Mesenchymal stem cell (in vitro differentiated cells and primary cell): ENCODE measurements around the gene A4GALT.

Experiments used
- DNase-seq: peaks from one replicate; pipeline ENCODE4 v3.0.0-alpha.2; 2013
- H2AFZ ChIP-seq: one replicate; pipeline ENCODE4 v1.6.1; 2013; ENCODE audit warnings: low read depth, mild to moderate bottlenecking, control low read depth, inconsistent platforms, low read length, moderate library complexity
- H2AK5ac ChIP-seq: 2 replicates; pipeline ENCODE4 v1.6.1; 2013; ENCODE audit warnings: low read length, moderate library complexity, mild to moderate bottlenecking, inconsistent platforms; ENCODE audit not compliant: severe bottlenecking
- H2BK120ac ChIP-seq: one replicate; pipeline ENCODE4 v1.6.1; 2013; ENCODE audit warnings: low read depth, mild to moderate bottlenecking, inconsistent platforms, low read length, moderate library complexity
- H2BK12ac ChIP-seq, 2 experiments: one replicate each; pipeline ENCODE4 v1.6.1; 2013; ENCODE audit warnings: inconsistent platforms in 2 of 2, low read length in 2 of 2, mild to moderate bottlenecking in 2 of 2, moderate library complexity in 2 of 2, control low read depth in 1 of 2
- H2BK15ac ChIP-seq: one replicate; pipeline ENCODE4 v1.6.1; 2013; ENCODE audit warnings: mild to moderate bottlenecking, low read depth, inconsistent platforms; ENCODE audit not compliant: poor library complexity, severe bottlenecking
- H2BK5ac ChIP-seq: 2 replicates; pipeline ENCODE4 v1.6.1; 2013; ENCODE audit warnings: low read depth, mild to moderate bottlenecking, low read length, control low read depth, inconsistent platforms; ENCODE audit not compliant: poor library complexity, severe bottlenecking
- H3K14ac ChIP-seq, 2 experiments: one replicate each; pipeline ENCODE4 v1.6.1; 2013; ENCODE audit warnings: inconsistent platforms in 2 of 2, low read length in 2 of 2, control low read depth in 1 of 2, mild to moderate bottlenecking in 1 of 2, moderate library complexity in 1 of 2
- H3K18ac ChIP-seq, 2 experiments: one replicate each; pipeline ENCODE4 v1.6.1; 2013; ENCODE audit warnings: inconsistent platforms in 2 of 2, low read length in 2 of 2, control low read depth in 1 of 2, low read depth in 1 of 2, mild to moderate bottlenecking in 1 of 2
- H3K23ac ChIP-seq, 2 experiments: one replicate each; pipeline ENCODE4 v1.6.1; 2013; ENCODE audit warnings: inconsistent platforms in 2 of 2, low read length in 2 of 2, mild to moderate bottlenecking in 2 of 2, moderate library complexity in 2 of 2, control low read depth in 1 of 2
- H3K27ac ChIP-seq: 2 replicates; pipeline ENCODE4 v1.5.1; 2013; ENCODE audit warnings: mild to moderate bottlenecking, moderate library complexity, low read length, control low read depth, inconsistent platforms; ENCODE audit not compliant: poor library complexity, severe bottlenecking
- H3K27me3 ChIP-seq, 2 experiments: 2 replicates each; pipeline versions ENCODE4 v1.6.1 to v1.7.0; 2013; ENCODE audit warnings: low read length in 2 of 2, mild to moderate bottlenecking in 2 of 2, moderate library complexity in 2 of 2, control low read depth in 1 of 2, inconsistent platforms in 1 of 2; ENCODE audit not compliant: control insufficient read depth in 1 of 2, insufficient read depth in 1 of 2
- H3K36me3 ChIP-seq, 2 experiments: 2 replicates each; pipeline versions ENCODE4 v1.6.1 to v1.7.0; 2013; ENCODE audit warnings: low read length in 2 of 2, control low read depth in 1 of 2, inconsistent platforms in 1 of 2, low read depth in 1 of 2, mild to moderate bottlenecking in 1 of 2; ENCODE audit not compliant: insufficient read depth in 2 of 2, control insufficient read depth in 1 of 2
- H3K4ac ChIP-seq, 2 experiments: one replicate each; pipeline ENCODE4 v1.6.1; 2013; ENCODE audit warnings: inconsistent platforms in 2 of 2, low read length in 2 of 2, mild to moderate bottlenecking in 2 of 2, moderate library complexity in 2 of 2, control low read depth in 1 of 2, low read depth in 1 of 2
- H3K4me1 ChIP-seq: 2 replicates; pipeline ENCODE4 v1.6.1; 2013; ENCODE audit warnings: low read depth, low read length, control low read depth; ENCODE audit not compliant: control insufficient read depth, insufficient read depth
- H3K4me2 ChIP-seq: 2 replicates; pipeline ENCODE4 v1.6.1; 2013; ENCODE audit warnings: low read length, mild to moderate bottlenecking, inconsistent platforms; ENCODE audit not compliant: poor library complexity, severe bottlenecking
- H3K4me3 ChIP-seq, 2 experiments: 2 replicates each; pipeline versions ENCODE4 v1.5.1 to v1.7.0; 2013; ENCODE audit warnings: low read length in 2 of 2, mild to moderate bottlenecking in 2 of 2, control low read depth in 1 of 2, low read depth in 1 of 2; ENCODE audit not compliant: insufficient read depth in 1 of 2
- H3K79me1 ChIP-seq: replicated peaks from 2 replicates; pipeline ENCODE4 v1.6.1; 2013; ENCODE audit warnings: mild to moderate bottlenecking, control low read depth, low read length, inconsistent platforms; ENCODE audit not compliant: poor library complexity, severe bottlenecking
- H3K9ac ChIP-seq: 2 replicates; pipeline ENCODE4 v1.7.0; 2013; ENCODE audit warnings: mild to moderate bottlenecking, low read length, moderate library complexity
- H3K9me3 ChIP-seq: 2 replicates; pipeline ENCODE4 v1.7.0; 2013; ENCODE audit warnings: mild to moderate bottlenecking, low read length; ENCODE audit not compliant: control insufficient read depth
- H4K8ac ChIP-seq: one replicate; pipeline ENCODE4 v1.6.1; 2013; ENCODE audit warnings: inconsistent platforms, mild to moderate bottlenecking, low read length, moderate library complexity
- H4K91ac ChIP-seq: one replicate; pipeline ENCODE4 v1.6.1; 2013; ENCODE audit warnings: mild to moderate bottlenecking, low read length, inconsistent platforms
- WGBS: methylation state at CpG from one replicate; pipeline ENCODE4 v1.1.7; 2013; ENCODE audit warnings: mixed read lengths; 5-methylcytosine and 5-hydroxymethylcytosine counted together

The A4GALT gene

DNA sequence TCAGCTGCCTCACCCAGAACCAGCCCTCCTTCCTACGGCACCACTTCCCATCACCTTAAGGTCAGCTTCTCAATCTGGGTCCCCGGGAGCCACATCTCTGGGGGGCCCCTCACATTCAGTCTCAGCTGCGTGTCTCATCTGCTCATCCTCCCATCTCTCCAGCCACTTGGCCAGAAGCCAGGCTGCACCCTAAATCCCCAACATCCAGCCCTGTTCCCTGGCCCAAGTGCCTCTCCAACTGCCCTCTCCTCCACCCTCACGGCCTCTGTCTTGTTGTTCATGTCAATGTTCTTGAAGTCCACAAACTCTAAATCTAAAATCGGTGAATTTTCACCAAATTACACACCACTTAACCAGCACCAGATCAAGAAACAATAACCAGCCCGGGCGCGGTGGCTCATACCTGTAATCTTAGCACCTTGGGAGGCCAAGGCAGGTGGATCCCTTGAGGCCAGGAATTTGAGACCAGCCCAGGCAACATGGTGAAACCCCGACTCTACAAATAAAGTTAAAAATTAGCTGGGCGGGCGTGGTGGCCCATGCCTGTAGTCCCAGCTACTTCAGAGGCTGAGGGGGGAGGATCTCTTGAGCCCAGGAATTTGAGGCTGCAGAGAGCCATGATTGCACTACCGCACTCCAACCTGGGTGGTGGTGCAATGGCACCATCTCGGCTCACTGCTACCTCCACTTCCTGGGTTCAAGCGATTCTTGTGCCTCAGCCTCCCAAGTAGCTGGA lies 33.7 kb downstream of the A4GALT start:
- Histone ChIP-seq H2AK5ac (peak overlapping the region; percentile 95), H3K9ac (peak overlapping the region; percentile 57), H3K9me3 (no peaks in the 10 kb centered on the region), H3K18ac (peak overlapping the region; percentile 65 to 69), H4K8ac (peak overlapping the region; percentile 4), H3K4ac (peak overlapping the region; percentile 27 to 81), H3K27ac (peak overlapping the region; percentile 97), H2BK15ac (peak overlapping the region; percentile 8), H2BK120ac (peak overlapping the region; percentile 29), H4K91ac (peak overlapping the region; percentile 72), H3K27me3 (no peaks in the 10 kb centered on the region), H3K23ac (no peak overlapping the region), H3K4me3 (no peak overlapping the region), H3K4me2 (no peak overlapping the region), H3K79me1 (peaks cover 13% of the 10 kb centered on the region), H3K4me1 (peaks cover 46% of the 10 kb centered on the region), H2AFZ (no peak overlapping the region), H3K14ac (peak overlapping the region in 1 of 2 experiments; percentile 84), H2BK5ac (peak overlapping the region; percentile 38), H2BK12ac (peak overlapping the region; percentile 69 to 98), H3K36me3 (peaks cover 7 to 28% of the 10 kb centered on the region in 2 experiments)
- WGBS: 96% methylated on average over 14 of the region's 14 CpGs
- DNase-seq: no peak

DNA sequence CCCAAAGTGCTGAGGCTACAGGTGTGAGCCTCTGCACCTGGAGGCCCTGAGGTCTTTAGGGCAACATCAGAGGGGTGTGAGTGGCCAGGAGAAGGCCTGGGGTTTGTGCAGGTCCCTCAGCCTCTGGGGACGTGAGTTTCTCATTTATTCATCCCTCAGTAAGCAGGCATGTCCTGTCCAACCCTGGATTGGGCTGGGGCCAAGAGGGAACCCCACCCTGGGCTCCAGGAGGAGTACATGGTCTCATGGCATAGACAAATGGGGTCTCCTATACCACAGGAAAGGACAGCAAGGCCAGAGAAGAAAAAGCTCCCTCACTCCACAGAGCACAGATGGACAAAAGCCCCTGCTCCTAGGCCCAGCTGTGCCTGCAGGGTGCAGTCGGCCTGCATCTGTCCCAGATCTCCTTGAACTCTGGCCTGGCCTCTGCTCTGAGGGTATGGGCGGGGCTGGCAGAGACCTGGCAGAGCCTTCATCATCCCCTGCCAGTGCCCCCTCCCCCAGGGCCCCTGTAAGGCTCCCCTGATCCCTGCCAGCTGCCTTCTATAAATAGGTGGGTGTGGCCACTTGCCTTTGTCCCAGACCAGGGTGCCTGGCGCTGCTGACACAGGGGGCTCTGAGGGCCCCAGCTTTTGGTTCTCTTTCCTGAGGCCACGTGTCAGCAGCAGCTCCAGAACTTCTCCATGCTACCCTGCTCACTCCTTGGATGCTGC lies 34.6 kb downstream of the A4GALT start:
- peaks cover 46% of the 10 kb centered on the region for H3K4me1 ChIP-seq
- H3K27ac ChIP-seq: no peak overlapping the region
- H3K27me3 ChIP-seq: no peaks in the 10 kb centered on the region
- peaks cover 6% of the 10 kb centered on the region for H3K79me1 ChIP-seq
- peak overlapping the region; percentile 95 for H2AK5ac ChIP-seq
- peak overlapping the region; percentile 59 to 81 for H3K4ac ChIP-seq
- H3K14ac ChIP-seq: no peak overlapping the region
- peak overlapping the region; percentile 34 to 98 for H2BK12ac ChIP-seq
- H4K91ac ChIP-seq: peak overlapping the region; percentile 72
- 71% methylated on average over 5 of the region's 5 CpGs for WGBS
- H3K36me3 ChIP-seq: peaks cover 0 to 20% of the 10 kb centered on the region in 2 experiments
- H3K4me3 ChIP-seq: no peak overlapping the region
- no peak overlapping the region for H2AFZ ChIP-seq
- no peak overlapping the region for H3K23ac ChIP-seq
- DNase-seq: no peak
- peak overlapping the region; percentile 57 for H3K9ac ChIP-seq
- H3K9me3 ChIP-seq: no peaks in the 10 kb centered on the region
- H2BK120ac ChIP-seq: peak overlapping the region; percentile 57
- H3K4me2 ChIP-seq: no peak overlapping the region
- H3K18ac ChIP-seq: peak overlapping the region; percentile 65 to 69
- H4K8ac ChIP-seq: peak overlapping the region; percentile 29
- no peak overlapping the region for H2BK5ac ChIP-seq
- H2BK15ac ChIP-seq: peak overlapping the region; percentile 8

DNA sequence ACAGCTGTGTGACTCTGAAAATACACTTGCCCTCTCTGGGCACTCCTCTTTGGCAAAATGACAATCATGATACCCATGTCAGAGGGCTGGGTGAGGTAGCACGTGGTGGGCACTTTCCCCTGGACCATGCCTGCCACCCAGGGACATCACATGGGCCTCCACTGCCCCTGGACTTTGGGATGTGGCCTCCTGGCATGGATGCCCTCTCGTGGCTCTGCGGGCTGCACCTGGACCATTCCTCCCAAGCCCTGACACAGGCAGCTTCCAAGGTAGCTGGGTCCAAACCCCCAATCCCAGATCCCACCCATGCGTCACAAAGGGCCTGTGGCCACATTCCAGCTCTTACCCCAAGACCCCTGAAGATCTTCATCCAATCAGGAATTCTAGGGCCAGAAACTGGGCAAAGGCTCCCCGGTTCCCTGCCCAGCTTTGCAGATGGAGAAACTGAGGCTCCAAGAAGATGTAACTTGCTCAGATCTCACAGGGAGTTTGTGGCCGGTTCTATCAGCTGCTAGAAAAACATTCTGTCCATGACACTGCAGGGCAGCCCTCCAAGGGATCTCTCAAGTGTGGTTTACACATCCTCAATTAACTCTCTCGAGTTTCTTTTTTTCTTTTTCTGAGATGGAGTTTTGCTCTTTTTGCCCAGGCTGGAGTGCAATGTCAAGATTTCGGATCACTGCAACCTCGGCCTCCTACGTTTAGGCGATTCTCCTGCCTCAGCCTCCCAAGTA lies 36.0 kb downstream of the A4GALT start:
- Histone ChIP-seq H3K27me3 (no peaks in the 10 kb centered on the region), H2BK12ac (peak overlapping the region in 1 of 2 experiments; percentile 10), H4K8ac (no peak overlapping the region), H2BK5ac (no peak overlapping the region), H3K9ac (peak overlapping the region; percentile 62), H3K27ac (no peak overlapping the region), H2AK5ac (peak overlapping the region; percentile 66), H2AFZ (no peak overlapping the region), H3K36me3 (peaks cover 0 to 10% of the 10 kb centered on the region in 2 experiments), H3K23ac (no peak overlapping the region), H3K4me2 (no peak overlapping the region), H3K4me1 (peaks cover 50% of the 10 kb centered on the region), H3K18ac (peak overlapping the region in 1 of 2 experiments; percentile 44), H3K4ac (peak overlapping the region in 1 of 2 experiments; percentile 47), H4K91ac (no peak overlapping the region), H3K14ac (no peak overlapping the region), H3K4me3 (peak overlapping the region in 1 of 2 experiments; percentile 25), H2BK15ac (no peak overlapping the region), H3K79me1 (peaks cover 6% of the 10 kb centered on the region), H2BK120ac (no peak overlapping the region), H3K9me3 (no peaks in the 10 kb centered on the region)
- DNase-seq: no peak
- WGBS: 97% methylated on average over 11 of the region's 11 CpGs
